Hepatocyte (in vitro differentiated cells): Measurements from ENCODE around the gene ZNF689. TPM values are rescaled to one million over a fixed set of nuclear protein-coding genes. Genes with fewer than 3 reads are reported as not detected.

ENCODE experiments used
- DNase-seq: peaks from one replicate; pipeline ENCODE4 v3.0.0-alpha.2; 2016; ENCODE audit warnings: low spot score
- H2AFZ ChIP-seq: fragments of 200-600 bp; sonication (generic); 2 replicates; pipeline ENCODE4 v1.6.0; 2016; ENCODE audit warnings: antibody characterized with exemption, mild to moderate bottlenecking
- H3K27ac ChIP-seq: fragments of 200-600 bp; sonication (generic); 2 replicates; pipeline ENCODE4 v1.5.1; 2016; ENCODE audit warnings: mild to moderate bottlenecking
- H3K27me3 ChIP-seq: fragments of 200-600 bp; sonication (generic); 2 replicates; pipeline ENCODE4 v1.6.1; 2016
- H3K36me3 ChIP-seq: fragments of 200-600 bp; sonication (generic); replicated peaks from 2 replicates; pipeline ENCODE4 v1.5.1; 2016; ENCODE audit warnings: low read depth; ENCODE audit not compliant: insufficient read depth
- H3K4me1 ChIP-seq: fragments of 200-600 bp; sonication (generic); 2 replicates; pipeline ENCODE4 v1.5.1; 2016; ENCODE audit warnings: mild to moderate bottlenecking, moderate library complexity; ENCODE audit not compliant: insufficient read depth
- H3K4me2 ChIP-seq: fragments of 200-600 bp; sonication (generic); 2 replicates; pipeline ENCODE4 v1.6.0; 2016
- H3K4me3 ChIP-seq: fragments of 200-600 bp; sonication (generic); 2 replicates; pipeline ENCODE4 v1.5.1; 2016; ENCODE audit warnings: mild to moderate bottlenecking
- H3K79me2 ChIP-seq: fragments of 200-600 bp; sonication (generic); 2 replicates; pipeline ENCODE4 v1.6.0; 2017; ENCODE audit warnings: mild to moderate bottlenecking
- H3K9me2 ChIP-seq: fragments of 200-600 bp; sonication (generic); replicated peaks from 2 replicates; pipeline ENCODE4 v1.6.0; 2017; ENCODE audit warnings: mild to moderate bottlenecking; ENCODE audit not compliant: insufficient read depth
- H3K9me3 ChIP-seq: fragments of 200-600 bp; sonication (generic); 2 replicates; pipeline ENCODE4 v1.5.1; 2016; ENCODE audit warnings: low read depth, mild to moderate bottlenecking
- H4K20me1 ChIP-seq: fragments of 200-600 bp; sonication (generic); 2 replicates; pipeline ENCODE4 v1.6.0; 2016; ENCODE audit warnings: mild to moderate bottlenecking; ENCODE audit not compliant: insufficient read depth, poor library complexity, severe bottlenecking
- CTCF ChIP-seq: fragments of 200-600 bp; sonication (generic); IDR thresholded peaks from 2 replicates; pipeline ENCODE4 v1.5.1; 2016; ENCODE audit warnings: antibody characterized with exemption, mild to moderate bottlenecking; ENCODE audit not compliant: poor library complexity
- EZH2 ChIP-seq: fragments of 200-600 bp; sonication (generic); IDR thresholded peaks from 2 replicates; pipeline ENCODE4 v1.6.1; 2016; ENCODE audit warnings: antibody characterized with exemption, mild to moderate bottlenecking, borderline replicate concordance
- EZH2phosphoT487 ChIP-seq: fragments of 200-600 bp; sonication (generic); IDR thresholded peaks from one replicate; pipeline ENCODE4 v1.6.1; 2018; ENCODE audit warnings: antibody characterized with exemption, mild to moderate bottlenecking, low read depth, moderate library complexity; ENCODE audit not compliant: unreplicated experiment, severe bottlenecking
- WGBS: methylation state at CpG from one replicate; pipeline ENCODE4 v1.1.6; 2016; ENCODE audit warnings: low lambda C conversion rate; ENCODE audit errors: missing lambda C conversion rate; 5-methylcytosine and 5-hydroxymethylcytosine counted together
- polyA plus RNA-seq: library from polyadenylated mRNA; unstranded; fragments of >200 nt; fragmentation: Nextera tagmentation; extraction: Ambion mirVana; gene quantifications from 2 replicates; pipeline ENCODE4 v1.2.1, GENCODE V29; 2016
- total RNA-seq: library from RNA; depleted of rRNA; stranded (reverse); fragments of >200 nt; gene quantifications from 2 replicates; pipeline ENCODE4 v1.2.3, GENCODE V29; 2014

The ZNF689 gene
- total and polyA plus RNA-seq, 2 experiments from 2014 or later = 8.0 to 8.7 TPM

- no peaks in the 10 kb centered on the region for H3K36me3 ChIP-seq
- H2AFZ ChIP-seq = peak overlapping the region; percentile 27
- H3K4me2 ChIP-seq = peak overlapping the region; percentile 65
- no peaks in the 10 kb centered on the region for H3K27me3 ChIP-seq
- H3K4me1 ChIP-seq = peaks cover 17% of the 10 kb centered on the region
- no peak overlapping the region for H3K4me3 ChIP-seq
- peak overlapping the region; percentile 82 for H3K27ac ChIP-seq
- no peaks in the 10 kb centered on the region for H3K9me2 ChIP-seq
- TF ChIP-seq CTCF (no peak), EZH2phosphoT487 (no peak), EZH2 (no peak)
- no peaks in the 10 kb centered on the region for H4K20me1 ChIP-seq
- no peaks in the 10 kb centered on the region for H3K9me3 ChIP-seq
- DNase-seq = no peak
- peaks cover 38% of the 10 kb centered on the region for H3K79me2 ChIP-seq
- WGBS = 93% methylated on average over 21 of the region's 21 CpGs
These were observed 51.3 kb downstream of the ZNF689 start for GRCh38 chr16:30558789-30559377.

GRCh38 chr16:30557957-30558788 lies 52.0 kb downstream of the ZNF689 start, which contains the start of gene ZNF764:
TSS of gene ZNF764 (minus strand) at chr16:30558374. CDS start at chr16:30558182, 192 bp downstream.
- WGBS = 2% methylated on average over 71 of the region's 74 CpGs
- Histone ChIP-seq H3K4me2 (peak within 1 kb of the TSS; percentile 98), H3K36me3 (no peaks in the 10 kb centered on the region), H2AFZ (peak within 1 kb of the TSS; percentile 33), H3K9me2 (no peaks in the 10 kb centered on the region), H3K79me2 (peaks cover 42% of the 10 kb centered on the region), H3K27me3 (no peaks in the 10 kb centered on the region), H3K4me1 (peaks cover 18% of the 10 kb centered on the region), H3K4me3 (peak within 1 kb of the TSS; percentile 35), H4K20me1 (no peaks in the 10 kb centered on the region), H3K9me3 (no peaks in the 10 kb centered on the region), H3K27ac (peak within 1 kb of the TSS; percentile 93)
- TF ChIP-seq EZH2phosphoT487 = no peak
- TF ChIP-seq EZH2 = no peak
- TF ChIP-seq CTCF = no peak
- peak; percentile 99 for DNase-seq

DNA sequence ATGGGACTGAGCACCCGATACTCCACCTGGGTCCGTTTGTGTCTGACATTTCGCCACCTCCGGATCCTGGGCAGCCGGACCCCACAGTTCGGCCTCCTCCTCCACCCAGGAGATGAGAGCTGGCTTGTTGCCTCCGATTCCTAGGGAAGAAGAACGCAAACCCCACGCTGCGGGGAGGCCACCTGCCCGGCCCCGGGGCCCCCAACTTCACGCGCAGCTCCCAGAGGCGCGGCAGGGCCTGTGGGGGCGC lies 52.6 kb downstream of the ZNF689 start:
- Histone ChIP-seq H3K9me2 (no peaks in the 10 kb centered on the region), H3K36me3 (no peaks in the 10 kb centered on the region), H2AFZ (peak overlapping the region; percentile 33), H3K79me2 (peaks cover 46% of the 10 kb centered on the region), H3K27me3 (no peaks in the 10 kb centered on the region), H3K4me3 (peak overlapping the region; percentile 35), H4K20me1 (no peaks in the 10 kb centered on the region), H3K4me1 (peaks cover 18% of the 10 kb centered on the region), H3K4me2 (peak overlapping the region; percentile 98), H3K27ac (peak overlapping the region; percentile 93), H3K9me3 (no peaks in the 10 kb centered on the region)
- 6% methylated on average over 10 of the region's 17 CpGs for WGBS
- DNase-seq = no peak
- no peak for TF ChIP-seq CTCF
- TF ChIP-seq EZH2phosphoT487 = no peak
- no peak for TF ChIP-seq EZH2
